ENCODE results near the gene GPR183.

DNA sequence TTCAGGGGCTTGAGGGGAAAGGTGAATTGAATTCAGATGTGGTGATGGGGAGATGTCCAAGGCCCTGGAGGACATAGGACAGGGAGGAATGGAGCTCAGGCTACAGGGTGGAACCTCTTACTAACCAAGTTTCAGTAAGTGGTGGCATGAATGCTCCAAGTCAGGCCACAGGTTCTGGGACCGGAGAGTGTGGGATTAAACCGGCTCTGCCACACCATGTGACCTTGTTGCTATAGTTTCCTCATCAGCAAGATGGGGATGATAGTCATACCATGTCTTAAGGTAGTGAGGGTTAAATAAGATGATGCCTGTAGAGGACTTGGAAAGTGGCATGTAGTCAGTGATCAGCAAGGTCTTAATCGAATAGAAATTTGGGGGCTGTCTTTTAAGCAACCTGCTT, 16.3 kb downstream of the GPR183 start:
- TF ChIP-seq NBN (IDR thresholded peaks at IDR 0.05) (no peak), POLR2AphosphoS5 (IDR thresholded peaks at IDR 0.05; ENCODE audit: low read length) (peak; percentile 24; the same call in 1 of the 2 replicates), TAF1 (IDR thresholded peaks at IDR 0.05; ENCODE audit: borderline replicate concordance, low read depth, low read length) (no peak), REST (IDR thresholded peaks at IDR 0.05; ENCODE audit: low read depth, low read length) (no peak), CHD1 (IDR thresholded peaks at IDR 0.05; ENCODE audit: low read depth, low read length) (no peak), NFYB (IDR thresholded peaks at IDR 0.05; ENCODE audit: insufficient read depth, low read depth, low read length) (no peak), CEBPB (IDR thresholded peaks at IDR 0.05; ENCODE audit: borderline replicate concordance in 1 of 2, low read depth in 2 of 2, low read length in 2 of 2) (no peak), EZH2 (IDR thresholded peaks at IDR 0.05; ENCODE audit: borderline replicate concordance, control insufficient read depth, low read depth, low read length) (no peak), SUZ12 (IDR thresholded peaks at IDR 0.05; ENCODE audit: unreplicated experiment) (no peak), FOXM1 (IDR thresholded peaks at IDR 0.05; ENCODE audit: low read depth, low read length) (no peak)

Data from GM12878 (cell line).